Measurements from ENCODE around the gene SH3GL2. TPM values are rescaled to one million over a fixed set of nuclear protein-coding genes. Genes with fewer than 3 reads are reported as not detected.

SH3GL2 gene
- total and polyA plus RNA-seq, 3 experiments from 2014 or later, result not detected

DNA sequence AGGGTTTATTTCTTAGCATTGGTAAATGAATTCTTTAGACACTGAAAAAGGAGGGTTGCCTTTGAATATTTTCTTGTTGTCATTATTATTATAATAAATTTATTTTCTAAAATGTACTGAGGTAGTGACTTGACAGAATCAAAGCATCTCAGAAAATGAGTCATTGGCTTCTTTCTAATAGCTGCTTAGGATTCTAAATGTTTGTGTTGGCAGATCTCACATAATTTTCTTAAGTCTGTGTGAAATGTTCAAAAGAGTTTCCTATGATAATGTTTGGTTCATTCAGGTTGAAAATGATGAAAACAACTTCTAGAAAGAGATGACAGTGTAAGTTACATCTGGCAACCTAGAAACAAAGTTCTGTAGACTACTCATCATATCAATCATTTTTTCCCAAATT lies 69.7 kb downstream of the SH3GL2 start:
- no peak overlapping the region for H3K27ac Mint-ChIP-seq
- no peaks in the 10 kb centered on the region for H3K4me1 Mint-ChIP-seq
- H3K9me3 Mint-ChIP-seq, result peaks cover 8 to 21% (median 15%) of the 10 kb centered on the region in 5 donors
- no peaks in the 10 kb centered on the region for H3K27me3 ChIP-seq (ENCODE audit: insufficient read depth, low read length, poor library complexity, severe bottlenecking)
- no peaks in the 10 kb centered on the region for H3K4me1 ChIP-seq (ENCODE audit: insufficient read depth, low read length)
- no peak overlapping the region for H3K4me3 ChIP-seq (ENCODE audit: low read length)
- H3K9me3 ChIP-seq (ENCODE audit: low read length), result no peaks in the 10 kb centered on the region
- no peak overlapping the region for H3K27ac ChIP-seq (ENCODE audit: low read depth, low read length)
- no peaks in the 10 kb centered on the region for H3K36me3 ChIP-seq (ENCODE audit: insufficient read depth, low read length)
- ChIA-PET POLR2A (no interaction called here), CTCF (no interaction called here)
- H3K36me3 Mint-ChIP-seq, result no peaks in the 10 kb centered on the region
- DNase-seq, result no peak
- peaks cover 0 to 5% of the 10 kb centered on the region in 2 donors for H3K27me3 Mint-ChIP-seq
- no peak overlapping the region for H3K4me3 Mint-ChIP-seq

DNA sequence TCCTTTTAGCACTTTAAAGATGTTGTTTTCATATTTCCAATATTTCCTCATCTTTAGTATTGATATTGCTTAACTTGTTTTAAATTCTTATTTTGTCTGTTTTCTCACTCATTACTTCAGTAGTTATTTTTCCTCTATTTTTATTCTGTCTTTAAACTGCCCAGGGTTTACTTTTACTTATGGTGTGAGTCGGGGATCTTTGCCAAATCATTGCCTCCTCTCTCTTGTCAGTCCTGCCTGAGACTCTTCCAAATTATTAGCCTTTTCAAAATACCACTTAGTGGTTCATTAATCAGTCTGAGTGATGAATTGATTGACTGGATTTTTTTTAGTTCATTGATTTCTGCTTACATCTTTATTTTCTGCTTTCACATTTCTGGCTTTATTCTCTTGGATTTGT lies 72.9 kb downstream of the SH3GL2 start:
- H3K4me3 ChIP-seq (ENCODE audit: low read length), result no peak overlapping the region
- H3K27ac ChIP-seq (ENCODE audit: low read depth, low read length), result no peak overlapping the region
- H3K4me1 ChIP-seq (ENCODE audit: insufficient read depth, low read length), result no peaks in the 10 kb centered on the region
- no peaks in the 10 kb centered on the region for H3K36me3 Mint-ChIP-seq
- peaks cover 0 to 15% (median 0%) of the 10 kb centered on the region in 5 donors for H3K9me3 Mint-ChIP-seq
- H3K36me3 ChIP-seq (ENCODE audit: insufficient read depth, low read length), result no peaks in the 10 kb centered on the region
- no peaks in the 10 kb centered on the region for H3K4me1 Mint-ChIP-seq
- no peaks in the 10 kb centered on the region for H3K27me3 ChIP-seq (ENCODE audit: insufficient read depth, low read length, poor library complexity, severe bottlenecking)
- no peak overlapping the region for H3K27ac Mint-ChIP-seq
- POLR2A ChIA-PET, result no interaction called here
- no peak for DNase-seq
- CTCF ChIA-PET, result no interaction called here
- peaks cover 0 to 5% of the 10 kb centered on the region in 2 donors for H3K27me3 Mint-ChIP-seq
- no peak overlapping the region for H3K4me3 Mint-ChIP-seq
- H3K9me3 ChIP-seq (ENCODE audit: low read length), result no peaks in the 10 kb centered on the region

GRCh38 chr9:17653947-17654465 lies 75.1 kb downstream of the SH3GL2 start:
- Histone ChIP-seq H3K36me3 (ENCODE audit: insufficient read depth, low read length) (no peaks in the 10 kb centered on the region), H3K9me3 (ENCODE audit: low read length) (no peaks in the 10 kb centered on the region), H3K4me1 (ENCODE audit: insufficient read depth, low read length) (no peaks in the 10 kb centered on the region), H3K4me3 (ENCODE audit: low read length) (no peak overlapping the region), H3K27me3 (ENCODE audit: insufficient read depth, low read length, poor library complexity, severe bottlenecking) (no peaks in the 10 kb centered on the region), H3K27ac (ENCODE audit: low read depth, low read length) (no peak overlapping the region)
- Mint-ChIP-seq H3K4me1 (no peaks in the 10 kb centered on the region), H3K27ac (no peak overlapping the region), H3K36me3 (no peaks in the 10 kb centered on the region), H3K4me3 (no peak overlapping the region), H3K9me3 (peaks cover 0 to 11% (median 0%) of the 10 kb centered on the region in 5 donors), H3K27me3 (peaks cover 0 to 5% of the 10 kb centered on the region in 2 donors)
- no peak for DNase-seq
- ChIA-PET CTCF (no interaction called here), POLR2A (no interaction called here)

GRCh38 chr9:17656889-17657288 lies 78.0 kb downstream of the SH3GL2 start:
- peaks cover 0 to 2% of the 10 kb centered on the region in 2 donors for H3K27me3 Mint-ChIP-seq
- ChIA-PET CTCF (no interaction called here), POLR2A (no interaction called here)
- peaks cover 0 to 8% (median 2%) of the 10 kb centered on the region in 5 donors for H3K9me3 Mint-ChIP-seq
- Histone ChIP-seq H3K4me1 (ENCODE audit: insufficient read depth, low read length) (no peaks in the 10 kb centered on the region), H3K27me3 (ENCODE audit: insufficient read depth, low read length, poor library complexity, severe bottlenecking) (no peaks in the 10 kb centered on the region), H3K9me3 (ENCODE audit: low read length) (no peaks in the 10 kb centered on the region), H3K36me3 (ENCODE audit: insufficient read depth, low read length) (no peaks in the 10 kb centered on the region), H3K4me3 (ENCODE audit: low read length) (no peak overlapping the region), H3K27ac (ENCODE audit: low read depth, low read length) (no peak overlapping the region)
- no peak overlapping the region for H3K4me3 Mint-ChIP-seq
- H3K27ac Mint-ChIP-seq, result no peak overlapping the region
- H3K36me3 Mint-ChIP-seq, result no peaks in the 10 kb centered on the region
- no peak for DNase-seq
- H3K4me1 Mint-ChIP-seq, result no peaks in the 10 kb centered on the region

- H3K9me3 Mint-ChIP-seq, result peaks cover 0 to 9% (median 0%) of the 10 kb centered on the region in 5 donors
- no peaks in the 10 kb centered on the region for H3K27me3 ChIP-seq (ENCODE audit: insufficient read depth, low read length, poor library complexity, severe bottlenecking)
- H3K4me1 ChIP-seq (ENCODE audit: insufficient read depth, low read length), result no peaks in the 10 kb centered on the region
- no peak overlapping the region for H3K27ac Mint-ChIP-seq
- H3K36me3 Mint-ChIP-seq, result no peaks in the 10 kb centered on the region
- H3K4me1 Mint-ChIP-seq, result no peaks in the 10 kb centered on the region
- no peak overlapping the region for H3K27ac ChIP-seq (ENCODE audit: low read depth, low read length)
- POLR2A ChIA-PET, result no interaction called here
- no peak overlapping the region for H3K4me3 ChIP-seq (ENCODE audit: low read length)
- H3K9me3 ChIP-seq (ENCODE audit: low read length), result no peaks in the 10 kb centered on the region
- CTCF ChIA-PET, result no interaction called here
- no peak overlapping the region for H3K4me3 Mint-ChIP-seq
- no peak for DNase-seq
- peaks cover 0 to 2% of the 10 kb centered on the region in 2 donors for H3K27me3 Mint-ChIP-seq
- H3K36me3 ChIP-seq (ENCODE audit: insufficient read depth, low read length), result no peaks in the 10 kb centered on the region
These were observed 79.4 kb downstream of the SH3GL2 start for GRCh38 chr9:17658237-17658636.

DNA sequence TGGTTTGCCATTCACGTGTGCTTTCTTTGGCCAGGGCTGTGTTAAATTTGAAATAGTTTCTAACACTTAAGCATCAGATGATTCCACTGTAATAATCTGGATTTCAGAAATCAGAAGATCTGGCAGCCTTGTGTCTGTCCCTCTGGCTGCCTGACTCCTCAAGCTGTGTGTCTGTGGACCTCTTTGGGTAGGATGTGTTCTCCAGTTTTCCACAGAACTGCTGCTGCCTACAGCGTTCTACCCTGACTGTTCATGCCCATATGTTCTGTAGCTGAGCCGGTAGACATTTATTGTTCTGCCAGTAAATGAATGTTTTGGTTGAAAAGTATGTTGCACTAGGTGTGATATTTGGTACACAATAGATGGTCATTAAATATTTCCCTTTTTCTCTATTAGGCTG lies 81.3 kb downstream of the SH3GL2 start:
- Histone ChIP-seq H3K36me3 (ENCODE audit: insufficient read depth, low read length) (no peaks in the 10 kb centered on the region), H3K27ac (ENCODE audit: low read depth, low read length) (no peak overlapping the region), H3K4me1 (ENCODE audit: insufficient read depth, low read length) (no peaks in the 10 kb centered on the region), H3K9me3 (ENCODE audit: low read length) (no peaks in the 10 kb centered on the region), H3K27me3 (ENCODE audit: insufficient read depth, low read length, poor library complexity, severe bottlenecking) (no peaks in the 10 kb centered on the region), H3K4me3 (ENCODE audit: low read length) (no peak overlapping the region)
- no peak for DNase-seq
- Mint-ChIP-seq H3K27ac (no peak overlapping the region), H3K36me3 (no peaks in the 10 kb centered on the region), H3K9me3 (peaks cover 0 to 9% (median 3%) of the 10 kb centered on the region in 5 donors), H3K27me3 (peaks cover 0 to 2% of the 10 kb centered on the region in 2 donors), H3K4me3 (no peak overlapping the region), H3K4me1 (no peaks in the 10 kb centered on the region)
- ChIA-PET POLR2A (no interaction called here), CTCF (no interaction called here)

DNA sequence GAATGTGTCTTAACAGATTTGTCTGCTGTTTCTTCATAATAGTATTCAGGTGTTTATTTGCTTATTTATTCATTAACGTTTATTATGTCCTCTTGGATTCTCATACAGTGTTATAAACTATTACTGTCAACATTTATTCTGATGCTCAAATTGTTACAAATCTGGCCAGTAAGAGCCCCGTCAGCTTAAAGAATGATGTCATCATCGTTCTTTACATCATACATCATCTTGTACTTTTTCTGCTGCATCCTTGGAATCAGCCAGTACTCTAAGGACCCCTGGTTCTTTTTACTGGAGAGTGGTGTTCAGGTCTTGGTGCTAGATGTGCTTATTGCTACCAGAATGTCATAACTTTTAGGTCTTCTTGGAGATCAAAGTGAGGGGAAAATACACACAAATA lies 86.6 kb downstream of the SH3GL2 start:
- ChIA-PET POLR2A (no interaction called here), CTCF (no interaction called here)
- Mint-ChIP-seq H3K4me1 (no peaks in the 10 kb centered on the region), H3K36me3 (no peaks in the 10 kb centered on the region), H3K27me3 (no peaks in the 10 kb centered on the region), H3K27ac (no peak overlapping the region), H3K9me3 (peaks cover 3 to 7% (median 5%) of the 10 kb centered on the region in 5 donors), H3K4me3 (no peak overlapping the region)
- Histone ChIP-seq H3K27me3 (ENCODE audit: insufficient read depth, low read length, poor library complexity, severe bottlenecking) (no peaks in the 10 kb centered on the region), H3K36me3 (ENCODE audit: insufficient read depth, low read length) (no peaks in the 10 kb centered on the region), H3K4me1 (ENCODE audit: insufficient read depth, low read length) (no peaks in the 10 kb centered on the region), H3K9me3 (ENCODE audit: low read length) (no peaks in the 10 kb centered on the region), H3K27ac (ENCODE audit: low read depth, low read length) (no peak overlapping the region), H3K4me3 (ENCODE audit: low read length) (no peak overlapping the region)
- no peak for DNase-seq

DNA sequence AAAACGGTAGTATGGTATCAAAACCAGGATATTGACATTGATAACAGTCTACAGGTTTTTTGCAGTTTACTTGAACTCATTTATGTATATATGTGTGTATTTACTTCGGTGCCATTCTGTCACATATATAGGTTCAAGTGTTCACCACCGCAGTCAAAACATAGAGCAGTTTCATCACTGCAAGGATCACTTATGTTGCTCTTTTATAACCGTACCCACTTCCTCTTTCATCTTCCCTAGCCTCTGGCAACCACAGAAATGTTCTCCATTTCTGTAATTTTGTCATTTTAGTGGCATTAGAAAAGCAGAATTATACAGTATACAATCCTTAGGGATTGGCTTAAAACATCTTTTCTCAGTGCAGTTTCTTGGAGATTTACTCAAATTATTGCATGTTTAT lies 90.3 kb downstream of the SH3GL2 start:
- Mint-ChIP-seq H3K27ac (no peak overlapping the region), H3K36me3 (no peaks in the 10 kb centered on the region), H3K4me1 (no peaks in the 10 kb centered on the region), H3K27me3 (no peaks in the 10 kb centered on the region), H3K9me3 (peaks cover 5 to 11% (median 9%) of the 10 kb centered on the region in 5 donors), H3K4me3 (no peak overlapping the region)
- Histone ChIP-seq H3K27ac (ENCODE audit: low read depth, low read length) (no peak overlapping the region), H3K36me3 (ENCODE audit: insufficient read depth, low read length) (no peaks in the 10 kb centered on the region), H3K4me3 (ENCODE audit: low read length) (no peak overlapping the region), H3K4me1 (ENCODE audit: insufficient read depth, low read length) (no peaks in the 10 kb centered on the region), H3K27me3 (ENCODE audit: insufficient read depth, low read length, poor library complexity, severe bottlenecking) (no peaks in the 10 kb centered on the region), H3K9me3 (ENCODE audit: low read length) (no peaks in the 10 kb centered on the region)
- no peak for DNase-seq
- ChIA-PET POLR2A (no interaction called here), CTCF (no interaction called here)

GRCh38 chr9:17682684-17683083 lies 103.8 kb downstream of the SH3GL2 start:
- no peak overlapping the region for H3K27ac Mint-ChIP-seq
- ChIA-PET POLR2A (no interaction called here), CTCF (no interaction called here)
- no peaks in the 10 kb centered on the region for H3K4me1 Mint-ChIP-seq
- H3K27me3 Mint-ChIP-seq, result no peaks in the 10 kb centered on the region
- no peak overlapping the region for H3K4me3 ChIP-seq (ENCODE audit: low read length)
- no peak overlapping the region for H3K4me3 Mint-ChIP-seq
- H3K27me3 ChIP-seq (ENCODE audit: insufficient read depth, low read length, poor library complexity, severe bottlenecking), result no peaks in the 10 kb centered on the region
- DNase-seq, result no peak
- no peaks in the 10 kb centered on the region for H3K36me3 Mint-ChIP-seq
- no peaks in the 10 kb centered on the region for H3K4me1 ChIP-seq (ENCODE audit: insufficient read depth, low read length)
- peaks cover 6 to 16% (median 12%) of the 10 kb centered on the region in 5 donors for H3K9me3 Mint-ChIP-seq
- no peaks in the 10 kb centered on the region for H3K9me3 ChIP-seq (ENCODE audit: low read length)
- H3K27ac ChIP-seq (ENCODE audit: low read depth, low read length), result no peak overlapping the region
- H3K36me3 ChIP-seq (ENCODE audit: insufficient read depth, low read length), result no peaks in the 10 kb centered on the region

Data from CD8-positive, alpha-beta memory T cell (primary cell).